Neural cell (in vitro differentiated cells): ENCODE results near the gene SELL. TPM values are rescaled to one million over a fixed set of nuclear protein-coding genes. Genes with fewer than 3 reads are reported as not detected.

Experiments used
- H2AFZ ChIP-seq: fragments of 200-600, 300-800 bp; sonication (generic), shearing (Covaris generic); 2 replicates; pipeline ENCODE4 v1.6.0; 2014; ENCODE audit warnings: low read depth, mild to moderate bottlenecking, antibody characterized with exemption, low read length, moderate library complexity
- H3F3A ChIP-seq: fragments of 200-600 bp; shearing (Covaris generic); 2 replicates; pipeline ENCODE4 v1.6.1; 2016; ENCODE audit warnings: mild to moderate bottlenecking, moderate library complexity, mixed read lengths, antibody characterized with exemption, low read length; ENCODE audit not compliant: insufficient read depth, poor library complexity, severe bottlenecking
- H3K27ac ChIP-seq: fragments of 200-600, 300-800 bp; sonication (generic), shearing (Covaris generic); 2 replicates; pipeline ENCODE4 v1.5.1; 2014; ENCODE audit warnings: mild to moderate bottlenecking, low read length, moderate library complexity
- H3K27me3 ChIP-seq: fragments of 300-800, 200-600 bp; sonication (generic), shearing (Covaris generic); 2 replicates; pipeline ENCODE4 v1.6.0; 2014; ENCODE audit warnings: mild to moderate bottlenecking, low read depth, low read length, moderate library complexity; ENCODE audit not compliant: insufficient read depth
- H3K36me3 ChIP-seq: fragments of 300-800, 200-600 bp; sonication (generic), shearing (Covaris generic); 2 replicates; pipeline ENCODE4 v1.5.1; 2014; ENCODE audit warnings: mild to moderate bottlenecking, antibody characterized with exemption, low read length, moderate library complexity; ENCODE audit not compliant: insufficient read depth
- H3K4me2 ChIP-seq: fragments of 300-800, 200-600 bp; sonication (generic), shearing (Covaris generic); 2 replicates; pipeline ENCODE4 v1.6.0; 2014; ENCODE audit warnings: mild to moderate bottlenecking, low read length
- H3K4me3 ChIP-seq: fragments of 300-800, 200-600 bp; sonication (generic), shearing (Covaris generic); 2 replicates; pipeline ENCODE4 v1.5.1; 2014; ENCODE audit warnings: mild to moderate bottlenecking, low read length, moderate library complexity
- H3K79me2 ChIP-seq: fragments of 200-600 bp; shearing (Covaris generic); replicated peaks from 2 replicates; pipeline ENCODE4 v1.6.0; 2014; ENCODE audit warnings: mild to moderate bottlenecking, low read length, moderate library complexity; ENCODE audit not compliant: insufficient read depth
- H3K9ac ChIP-seq: fragments of 300-800, 200-600 bp; sonication (generic), shearing (Covaris generic); 2 replicates; pipeline ENCODE4 v1.6.1; 2016; ENCODE audit warnings: mild to moderate bottlenecking, low read length, mixed read lengths
- H3K9me2 ChIP-seq: fragments of 200-600 bp; shearing (Covaris generic); 2 replicates; pipeline ENCODE4 v1.6.1; 2016; ENCODE audit warnings: mild to moderate bottlenecking, low read length, mixed read lengths; ENCODE audit not compliant: insufficient read depth
- H3K9me3 ChIP-seq: fragments of 200-600, 300-800 bp; sonication (generic), shearing (Covaris generic); 2 replicates; pipeline ENCODE4 v1.6.1; 2016; ENCODE audit warnings: mild to moderate bottlenecking, mixed run types, low read length, moderate library complexity, mixed read lengths
- H4K20me1 ChIP-seq: fragments of 200-600 bp; shearing (Covaris generic); 2 replicates; pipeline ENCODE4 v1.6.1; 2016; ENCODE audit warnings: mild to moderate bottlenecking, mixed run types; ENCODE audit not compliant: insufficient read depth
- EP300 ChIP-seq: fragments of 450-650 bp; conservative IDR thresholded peaks from 2 replicates; pipeline ENCODE4 v1.6.1; 2014; ENCODE audit warnings: antibody characterized with exemption, mild to moderate bottlenecking, moderate library complexity; ENCODE audit not compliant: poor library complexity, severe bottlenecking
- EZH2 ChIP-seq: fragments of 200-600, 300-800 bp; shearing (Covaris generic), sonication (generic); IDR thresholded peaks from 2 replicates; pipeline ENCODE4 v1.6.1; 2014; ENCODE audit warnings: antibody characterized with exemption, low read length, borderline replicate concordance, mild to moderate bottlenecking; ENCODE audit not compliant: insufficient read depth, poor library complexity, severe bottlenecking
- MXI1 ChIP-seq: fragments of 450-650 bp; conservative IDR thresholded peaks from 2 replicates; pipeline ENCODE4 v1.6.1; 2014; ENCODE audit warnings: antibody characterized with exemption, mild to moderate bottlenecking; ENCODE audit not compliant: poor library complexity, severe bottlenecking
- POLR2AphosphoS5 ChIP-seq: IDR thresholded peaks from 2 replicates; pipeline ENCODE4 v1.6.1; 2012
- RAD21 ChIP-seq: fragments of 450-650 bp; conservative IDR thresholded peaks from 2 replicates; pipeline ENCODE4 v1.6.1; 2014; ENCODE audit warnings: antibody characterized with exemption, mild to moderate bottlenecking, moderate library complexity
- SMC3 ChIP-seq: fragments of 450-650 bp; conservative IDR thresholded peaks from 2 replicates; pipeline ENCODE4 v1.6.1; 2014; ENCODE audit warnings: antibody characterized with exemption, mild to moderate bottlenecking, moderate library complexity; ENCODE audit not compliant: poor library complexity
- TAF1 ChIP-seq: IDR thresholded peaks from 2 replicates; pipeline ENCODE4 v1.6.1; 2012; ENCODE audit warnings: low read depth
- polyA plus RNA-seq: library from polyadenylated mRNA; depleted of rRNA; stranded (reverse); fragments of >200 nt; gene quantifications from 2 replicates; pipeline ENCODE4 v1.2.3, GENCODE V29; 2014
- TF ChIP-seq, protein P1 (sequence below): IDR thresholded peaks from 2 replicates; pipeline ENCODE4 v1.6.1; 2012; ENCODE audit warnings: borderline replicate concordance
- TF ChIP-seq, protein P2 (sequence below): fragments of 450-650 bp; IDR thresholded peaks from 2 replicates; pipeline ENCODE4 v1.5.1; 2014; ENCODE audit warnings: antibody characterized with exemption, mild to moderate bottlenecking, moderate library complexity; ENCODE audit not compliant: poor library complexity, severe bottlenecking

The SELL gene
- polyA plus RNA-seq, 1 donor from 2014 or later = not detected

DNA sequence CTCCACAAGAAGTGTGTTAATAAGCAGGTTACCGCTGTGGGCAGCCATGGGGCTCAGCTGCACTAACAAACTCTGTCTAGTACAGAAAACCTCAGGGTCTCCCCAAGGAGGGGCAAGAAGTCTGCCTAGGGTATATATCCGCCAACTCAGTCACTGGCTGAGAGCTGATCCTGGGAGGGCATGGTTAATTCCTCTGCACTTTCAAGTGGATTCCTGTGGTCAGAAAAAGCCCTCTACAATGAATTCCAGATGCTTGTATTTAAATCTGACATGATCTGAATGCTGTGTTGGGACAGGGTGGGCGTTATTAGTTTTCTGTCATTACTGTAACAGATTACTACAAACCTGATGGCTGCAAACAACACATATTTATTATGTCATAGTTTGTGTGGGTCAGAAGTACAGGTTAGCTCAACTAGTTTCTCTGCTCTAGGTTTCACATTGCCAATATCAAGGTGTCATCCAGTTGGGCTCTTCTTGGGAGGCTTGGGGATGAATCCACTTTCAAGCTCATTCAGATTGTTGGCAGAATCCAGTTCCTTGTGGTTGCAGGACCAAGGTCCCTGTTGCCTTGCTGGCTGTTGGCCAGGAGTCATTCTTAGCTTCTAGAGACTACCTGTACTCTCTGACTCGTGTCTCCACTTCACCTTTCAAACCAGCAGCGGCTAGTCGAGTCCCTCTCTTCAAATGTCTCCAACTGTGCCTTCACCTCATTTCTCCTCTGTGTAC is 30.4 kb upstream of the SELL start:
- no peak overlapping the region for H2AFZ ChIP-seq
- no peak overlapping the region for H3K4me2 ChIP-seq
- H3K27me3 ChIP-seq = no peaks in the 10 kb centered on the region
- H3K79me2 ChIP-seq = no peaks in the 10 kb centered on the region
- no peaks in the 10 kb centered on the region for H4K20me1 ChIP-seq
- no peaks in the 10 kb centered on the region for H3F3A ChIP-seq
- no peaks in the 10 kb centered on the region for H3K9me2 ChIP-seq
- no peak for TF ChIP-seq EZH2
- TF ChIP-seq RAD21 = no peak
- TF ChIP-seq, protein P1, sequence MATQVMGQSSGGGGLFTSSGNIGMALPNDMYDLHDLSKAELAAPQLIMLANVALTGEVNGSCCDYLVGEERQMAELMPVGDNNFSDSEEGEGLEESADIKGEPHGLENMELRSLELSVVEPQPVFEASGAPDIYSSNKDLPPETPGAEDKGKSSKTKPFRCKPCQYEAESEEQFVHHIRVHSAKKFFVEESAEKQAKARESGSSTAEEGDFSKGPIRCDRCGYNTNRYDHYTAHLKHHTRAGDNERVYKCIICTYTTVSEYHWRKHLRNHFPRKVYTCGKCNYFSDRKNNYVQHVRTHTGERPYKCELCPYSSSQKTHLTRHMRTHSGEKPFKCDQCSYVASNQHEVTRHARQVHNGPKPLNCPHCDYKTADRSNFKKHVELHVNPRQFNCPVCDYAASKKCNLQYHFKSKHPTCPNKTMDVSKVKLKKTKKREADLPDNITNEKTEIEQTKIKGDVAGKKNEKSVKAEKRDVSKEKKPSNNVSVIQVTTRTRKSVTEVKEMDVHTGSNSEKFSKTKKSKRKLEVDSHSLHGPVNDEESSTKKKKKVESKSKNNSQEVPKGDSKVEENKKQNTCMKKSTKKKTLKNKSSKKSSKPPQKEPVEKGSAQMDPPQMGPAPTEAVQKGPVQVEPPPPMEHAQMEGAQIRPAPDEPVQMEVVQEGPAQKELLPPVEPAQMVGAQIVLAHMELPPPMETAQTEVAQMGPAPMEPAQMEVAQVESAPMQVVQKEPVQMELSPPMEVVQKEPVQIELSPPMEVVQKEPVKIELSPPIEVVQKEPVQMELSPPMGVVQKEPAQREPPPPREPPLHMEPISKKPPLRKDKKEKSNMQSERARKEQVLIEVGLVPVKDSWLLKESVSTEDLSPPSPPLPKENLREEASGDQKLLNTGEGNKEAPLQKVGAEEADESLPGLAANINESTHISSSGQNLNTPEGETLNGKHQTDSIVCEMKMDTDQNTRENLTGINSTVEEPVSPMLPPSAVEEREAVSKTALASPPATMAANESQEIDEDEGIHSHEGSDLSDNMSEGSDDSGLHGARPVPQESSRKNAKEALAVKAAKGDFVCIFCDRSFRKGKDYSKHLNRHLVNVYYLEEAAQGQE = no peak
- TF ChIP-seq TAF1 = no peak
- TF ChIP-seq, protein P2, sequence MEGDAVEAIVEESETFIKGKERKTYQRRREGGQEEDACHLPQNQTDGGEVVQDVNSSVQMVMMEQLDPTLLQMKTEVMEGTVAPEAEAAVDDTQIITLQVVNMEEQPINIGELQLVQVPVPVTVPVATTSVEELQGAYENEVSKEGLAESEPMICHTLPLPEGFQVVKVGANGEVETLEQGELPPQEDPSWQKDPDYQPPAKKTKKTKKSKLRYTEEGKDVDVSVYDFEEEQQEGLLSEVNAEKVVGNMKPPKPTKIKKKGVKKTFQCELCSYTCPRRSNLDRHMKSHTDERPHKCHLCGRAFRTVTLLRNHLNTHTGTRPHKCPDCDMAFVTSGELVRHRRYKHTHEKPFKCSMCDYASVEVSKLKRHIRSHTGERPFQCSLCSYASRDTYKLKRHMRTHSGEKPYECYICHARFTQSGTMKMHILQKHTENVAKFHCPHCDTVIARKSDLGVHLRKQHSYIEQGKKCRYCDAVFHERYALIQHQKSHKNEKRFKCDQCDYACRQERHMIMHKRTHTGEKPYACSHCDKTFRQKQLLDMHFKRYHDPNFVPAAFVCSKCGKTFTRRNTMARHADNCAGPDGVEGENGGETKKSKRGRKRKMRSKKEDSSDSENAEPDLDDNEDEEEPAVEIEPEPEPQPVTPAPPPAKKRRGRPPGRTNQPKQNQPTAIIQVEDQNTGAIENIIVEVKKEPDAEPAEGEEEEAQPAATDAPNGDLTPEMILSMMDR = no peak
- TF ChIP-seq EP300 = no peak
- TF ChIP-seq SMC3 = no peak
- no peak for TF ChIP-seq POLR2AphosphoS5
- TF ChIP-seq MXI1 = no peak
- no peaks in the 10 kb centered on the region for H3K36me3 ChIP-seq
- no peak overlapping the region for H3K27ac ChIP-seq
- no peak overlapping the region for H3K9ac ChIP-seq
- no peak overlapping the region for H3K4me3 ChIP-seq
- H3K9me3 ChIP-seq = no peaks in the 10 kb centered on the region

DNA sequence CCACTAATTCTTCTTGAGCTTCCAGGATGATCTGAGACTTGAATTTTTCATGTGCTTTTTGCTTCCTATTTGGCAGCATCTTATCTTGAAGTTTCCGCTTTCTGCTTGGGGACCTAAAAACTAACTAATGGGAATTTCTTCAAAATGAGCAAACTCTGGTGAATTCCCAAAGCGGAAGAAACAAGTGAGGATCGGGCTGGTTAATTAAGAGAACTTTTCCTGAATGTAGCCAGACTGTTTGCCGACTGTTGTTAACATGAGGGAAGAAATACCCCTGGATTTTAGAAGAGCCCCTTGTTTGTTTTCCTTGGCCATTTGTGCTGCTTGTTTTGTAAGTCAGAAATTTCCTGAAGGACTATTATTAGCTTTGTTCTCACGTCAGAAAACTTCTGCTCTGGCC is 28.6 kb upstream of the SELL start:
- TF ChIP-seq SMC3 (no peak), TAF1 (no peak), EP300 (no peak), MXI1 (no peak), POLR2AphosphoS5 (no peak), RAD21 (no peak), EZH2 (no peak)
- TF ChIP-seq, protein P1 = no peak
- TF ChIP-seq, protein P2 = no peak

More for the DNA sequence above, 28.6 kb upstream of the SELL start:
- Histone ChIP-seq H4K20me1 (no peaks in the 10 kb centered on the region), H3F3A (no peaks in the 10 kb centered on the region), H3K4me3 (no peak overlapping the region), H3K36me3 (no peaks in the 10 kb centered on the region), H3K9me3 (no peaks in the 10 kb centered on the region), H3K27me3 (no peaks in the 10 kb centered on the region), H3K9me2 (no peaks in the 10 kb centered on the region), H2AFZ (no peak overlapping the region), H3K9ac (no peak overlapping the region), H3K4me2 (no peak overlapping the region), H3K79me2 (no peaks in the 10 kb centered on the region), H3K27ac (no peak overlapping the region)
